ENCODE data around the gene RAPGEF4.
A peak's percentile ranks its signal among the peaks of the same experiment; 100 is the strongest.

The RAPGEF4 gene

DNA sequence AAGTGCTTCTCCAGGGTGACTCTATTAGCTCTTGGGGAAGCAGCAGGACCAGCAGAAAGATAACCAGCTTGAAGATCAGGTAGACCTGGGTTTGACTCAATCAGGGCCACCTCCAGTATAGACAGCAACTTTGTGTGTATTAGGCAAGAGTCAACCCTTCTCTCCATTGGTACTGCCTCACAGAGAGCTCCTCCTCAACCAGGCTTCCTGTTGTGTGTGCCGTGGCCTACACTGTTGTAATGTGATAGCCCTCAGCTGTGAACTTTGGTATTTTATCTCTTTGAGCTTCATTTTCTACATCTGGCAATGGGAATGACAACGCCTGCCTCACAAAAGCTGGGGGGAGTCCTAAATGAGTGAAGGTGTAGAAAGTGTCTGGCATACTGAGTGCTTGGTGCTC lies 323.0 kb downstream of the RAPGEF4 start:
- H3K36me3 Mint-ChIP-seq (ENCODE audit: low read depth): no peaks in the 10 kb centered on the region
- intact Hi-C loops (cut with micrococcal nuclease): no loop called here
- H3K9me3 Mint-ChIP-seq: no peaks in the 10 kb centered on the region
- no peak overlapping the region for H3K4me3 Mint-ChIP-seq
- peak overlapping the region; percentile 70 for H3K27ac Mint-ChIP-seq
- H3K4me1 Mint-ChIP-seq (ENCODE audit: low read depth): peaks cover 54% of the 10 kb centered on the region
- peaks cover 5% of the 10 kb centered on the region for H3K27me3 Mint-ChIP-seq

DNA sequence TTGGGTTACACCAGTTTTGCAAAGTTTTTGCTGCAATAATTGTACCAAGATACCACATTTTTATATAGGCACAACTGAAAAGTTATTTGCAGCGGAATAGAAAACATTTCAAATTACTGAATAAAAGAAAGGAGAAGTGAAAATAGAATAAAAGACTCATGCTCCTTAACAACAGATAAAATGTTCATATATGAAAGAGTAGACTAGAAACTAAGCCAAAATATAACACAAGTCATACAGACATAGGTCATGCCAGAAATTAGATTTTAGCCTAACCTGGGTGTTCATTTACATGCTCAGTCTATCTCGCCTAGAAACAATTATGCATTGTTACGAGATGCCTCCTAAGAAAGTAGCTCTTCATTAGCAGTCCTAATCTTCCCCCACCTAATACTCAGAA lies 323.6 kb downstream of the RAPGEF4 start:
- H3K4me1 Mint-ChIP-seq (ENCODE audit: low read depth): peaks cover 54% of the 10 kb centered on the region

DNA sequence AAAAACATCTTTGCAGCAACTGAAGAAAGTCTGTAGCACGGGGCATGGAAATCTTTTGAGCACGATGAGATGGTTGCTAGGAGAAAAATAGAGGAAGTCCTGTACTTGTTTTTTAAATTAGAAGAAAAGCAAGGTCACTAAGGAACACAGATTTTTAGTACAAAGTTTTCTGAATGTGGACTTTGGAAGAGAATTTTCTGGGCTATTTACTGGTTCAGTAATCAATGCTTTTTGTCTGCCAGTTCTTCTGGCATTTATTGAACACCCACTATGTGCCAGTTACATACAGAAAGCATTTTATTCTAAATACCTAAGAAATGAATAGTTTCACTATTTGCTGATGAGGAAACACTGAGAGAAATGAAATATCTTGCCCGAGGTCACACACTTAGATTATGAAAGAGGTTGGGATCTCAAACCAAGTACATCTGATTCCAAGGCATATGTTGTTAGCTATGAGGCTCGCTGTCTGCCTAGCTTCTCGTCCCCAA lies 324.4 kb downstream of the RAPGEF4 start:
- Mint-ChIP-seq H3K4me1 (ENCODE audit: low read depth) (peaks cover 54% of the 10 kb centered on the region), H3K27ac (peak overlapping the region; percentile 70), H3K4me3 (peak overlapping the region; percentile 13), H3K27me3 (peaks cover 5% of the 10 kb centered on the region), H3K36me3 (ENCODE audit: low read depth) (no peaks in the 10 kb centered on the region), H3K9me3 (no peaks in the 10 kb centered on the region)
- intact Hi-C loops (cut with micrococcal nuclease): no loop called here

More for the DNA sequence above, 323.6 kb downstream of the RAPGEF4 start:
- Mint-ChIP-seq H3K27me3 (peaks cover 5% of the 10 kb centered on the region), H3K4me3 (no peak overlapping the region), H3K27ac (peak overlapping the region; percentile 70), H3K9me3 (no peaks in the 10 kb centered on the region), H3K36me3 (ENCODE audit: low read depth) (no peaks in the 10 kb centered on the region)
- intact Hi-C loops (cut with micrococcal nuclease): no loop called here

DNA sequence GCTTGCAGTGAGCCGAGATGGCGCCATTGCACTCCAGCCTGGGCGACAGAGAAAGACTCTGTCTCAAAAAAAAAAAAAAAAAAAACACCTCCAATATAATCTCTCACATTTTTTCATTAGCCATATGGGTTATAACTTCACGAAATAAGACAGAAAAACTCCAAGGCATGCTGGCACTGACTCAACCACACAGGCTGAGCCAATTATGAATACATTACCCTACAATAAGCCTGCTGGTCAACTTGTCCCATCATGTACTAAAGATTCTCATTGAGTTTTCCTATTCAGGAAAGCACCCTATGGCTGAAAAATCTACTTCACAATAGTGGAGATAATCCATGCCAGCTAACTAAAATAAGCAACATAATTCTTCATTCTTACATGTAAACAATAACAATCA lies 327.2 kb downstream of the RAPGEF4 start:
- H3K4me1 Mint-ChIP-seq (ENCODE audit: low read depth): peaks cover 29% of the 10 kb centered on the region
- no peak overlapping the region for H3K4me3 Mint-ChIP-seq

DNA sequence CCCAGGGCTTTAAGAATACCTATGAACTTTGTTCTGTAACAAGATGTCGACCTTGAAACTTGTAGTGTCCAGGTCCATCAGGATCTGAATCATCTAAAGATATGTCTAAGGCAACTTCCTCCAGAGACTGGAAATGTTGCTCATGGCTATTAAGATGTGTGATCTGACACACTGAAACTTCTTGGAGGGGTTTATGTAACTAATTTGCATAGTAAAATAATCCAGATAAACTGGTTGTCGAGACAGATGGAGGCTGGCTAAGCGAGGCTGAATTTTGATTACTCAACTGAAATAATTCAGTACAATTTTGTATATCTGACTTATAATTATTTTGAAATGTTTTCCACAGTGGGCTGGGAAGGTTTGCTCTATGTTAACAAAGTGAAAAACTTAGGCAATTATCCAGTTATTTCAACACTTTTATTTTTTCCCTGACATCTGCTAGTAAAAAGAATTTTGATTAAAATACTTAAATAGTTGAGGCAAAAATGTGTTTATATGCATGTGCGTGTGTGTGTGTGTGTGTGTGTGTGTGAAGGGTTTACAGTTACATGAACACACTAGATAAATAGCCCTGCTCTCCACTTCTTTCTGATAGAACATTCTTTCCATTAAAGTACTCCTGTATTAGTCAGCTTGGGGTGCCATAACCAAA lies 328.6 kb downstream of the RAPGEF4 start:
- intact Hi-C loops (cut with micrococcal nuclease): no loop called here
- H3K4me3 Mint-ChIP-seq: no peak overlapping the region

More for the DNA sequence above, 327.2 kb downstream of the RAPGEF4 start:
- Mint-ChIP-seq H3K36me3 (ENCODE audit: low read depth) (no peaks in the 10 kb centered on the region), H3K27me3 (no peaks in the 10 kb centered on the region), H3K9me3 (no peaks in the 10 kb centered on the region), H3K27ac (no peak overlapping the region)
- intact Hi-C loops (cut with micrococcal nuclease): no loop called here

DNA sequence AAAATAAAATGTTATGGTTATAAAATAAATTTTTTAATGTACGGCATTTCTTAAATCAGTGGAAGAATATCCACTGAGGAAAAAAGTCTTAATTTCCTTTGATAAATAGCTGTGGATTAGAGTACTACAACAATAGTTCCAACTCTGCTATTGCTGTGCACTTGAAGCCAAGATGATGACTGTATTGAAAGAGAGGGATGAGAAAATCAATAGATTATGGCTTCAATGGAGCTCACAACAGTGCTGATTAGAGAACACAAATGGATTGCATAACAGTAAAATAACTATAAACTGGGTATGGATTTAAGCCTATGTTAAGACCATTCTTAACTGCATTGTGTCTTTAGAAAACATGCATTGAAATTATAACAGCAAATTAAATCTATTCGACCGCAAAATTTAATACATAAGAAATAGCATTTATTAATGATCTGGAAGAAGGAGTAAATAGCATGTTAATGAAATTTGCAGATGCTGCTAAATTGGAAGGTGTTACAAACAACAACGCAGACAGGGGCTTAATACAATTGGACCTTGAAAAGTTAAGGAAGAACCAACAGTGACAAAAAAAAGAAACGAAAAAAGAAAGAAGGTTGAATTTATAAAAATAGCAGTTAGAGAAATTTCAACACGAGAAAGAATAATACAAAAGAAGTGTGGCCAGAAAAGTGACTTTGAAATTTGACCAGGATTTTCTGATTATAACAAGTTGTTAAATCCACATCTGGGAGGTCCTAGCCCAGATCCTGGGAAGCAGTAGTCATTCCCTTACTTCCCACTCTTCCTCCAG lies 331.4 kb downstream of the RAPGEF4 start:
- no peaks in the 10 kb centered on the region for H3K36me3 Mint-ChIP-seq (ENCODE audit: low read depth)
- no peaks in the 10 kb centered on the region for H3K9me3 Mint-ChIP-seq
- intact Hi-C loops (cut with micrococcal nuclease): no loop called here
- no peak overlapping the region for H3K4me3 Mint-ChIP-seq
- no peak overlapping the region for H3K27ac Mint-ChIP-seq
- peaks cover 6% of the 10 kb centered on the region for H3K27me3 Mint-ChIP-seq
- H3K4me1 Mint-ChIP-seq (ENCODE audit: low read depth): no peaks in the 10 kb centered on the region

More for the DNA sequence above, 328.6 kb downstream of the RAPGEF4 start:
- no peak overlapping the region for H3K27ac Mint-ChIP-seq
- H3K36me3 Mint-ChIP-seq (ENCODE audit: low read depth): no peaks in the 10 kb centered on the region
- no peaks in the 10 kb centered on the region for H3K9me3 Mint-ChIP-seq
- peaks cover 15% of the 10 kb centered on the region for H3K4me1 Mint-ChIP-seq (ENCODE audit: low read depth)
- H3K27me3 Mint-ChIP-seq: no peaks in the 10 kb centered on the region

DNA sequence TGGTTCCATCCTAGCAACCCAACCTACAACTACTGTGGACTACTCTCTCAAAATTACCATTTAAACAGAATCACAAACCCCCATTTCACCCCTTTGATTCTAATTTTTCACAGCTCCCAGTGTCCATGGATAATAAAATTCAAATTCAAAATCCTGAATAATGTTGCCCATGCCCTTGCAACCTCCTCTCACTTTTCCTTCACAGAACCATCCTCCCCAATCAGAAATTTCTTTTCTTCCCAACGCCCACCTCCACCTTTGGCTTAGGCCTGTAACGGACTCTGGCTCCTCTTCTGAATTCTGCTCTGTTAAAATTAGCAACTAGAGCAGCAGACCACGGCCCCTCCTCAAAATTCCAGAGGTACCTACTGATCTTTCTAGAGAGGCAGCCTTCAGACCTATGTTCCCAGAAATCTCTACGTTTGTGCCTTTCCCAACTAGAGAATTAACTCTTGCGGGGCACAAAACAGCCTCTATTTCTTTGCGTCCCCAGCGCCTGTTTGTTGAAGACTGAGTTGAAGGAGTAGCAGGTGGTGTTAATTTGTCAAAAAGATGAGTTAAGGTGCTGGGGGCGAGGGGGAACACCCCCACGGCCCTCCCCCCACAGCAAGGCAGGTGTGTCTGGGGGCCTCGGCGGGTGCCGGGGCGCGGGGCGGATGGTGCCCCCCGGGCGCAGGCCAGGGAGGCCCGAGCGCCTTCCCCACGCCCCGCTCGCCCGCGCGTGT lies 339.6 kb downstream of the RAPGEF4 start:
- intact Hi-C loops (cut with micrococcal nuclease): loop anchor here (5.0 kb wide), 2 partner anchors 33 to 137 kb away; no protein-coding TSS in a partner anchor
- peaks cover 7% of the 10 kb centered on the region for H3K27me3 Mint-ChIP-seq
- H3K27ac Mint-ChIP-seq: peak overlapping the region; percentile 90
- H3K36me3 Mint-ChIP-seq (ENCODE audit: low read depth): peaks cover 8% of the 10 kb centered on the region
- H3K9me3 Mint-ChIP-seq: no peaks in the 10 kb centered on the region
- H3K4me3 Mint-ChIP-seq: peak overlapping the region; percentile 86
- H3K4me1 Mint-ChIP-seq (ENCODE audit: low read depth): peaks cover 24% of the 10 kb centered on the region

DNA sequence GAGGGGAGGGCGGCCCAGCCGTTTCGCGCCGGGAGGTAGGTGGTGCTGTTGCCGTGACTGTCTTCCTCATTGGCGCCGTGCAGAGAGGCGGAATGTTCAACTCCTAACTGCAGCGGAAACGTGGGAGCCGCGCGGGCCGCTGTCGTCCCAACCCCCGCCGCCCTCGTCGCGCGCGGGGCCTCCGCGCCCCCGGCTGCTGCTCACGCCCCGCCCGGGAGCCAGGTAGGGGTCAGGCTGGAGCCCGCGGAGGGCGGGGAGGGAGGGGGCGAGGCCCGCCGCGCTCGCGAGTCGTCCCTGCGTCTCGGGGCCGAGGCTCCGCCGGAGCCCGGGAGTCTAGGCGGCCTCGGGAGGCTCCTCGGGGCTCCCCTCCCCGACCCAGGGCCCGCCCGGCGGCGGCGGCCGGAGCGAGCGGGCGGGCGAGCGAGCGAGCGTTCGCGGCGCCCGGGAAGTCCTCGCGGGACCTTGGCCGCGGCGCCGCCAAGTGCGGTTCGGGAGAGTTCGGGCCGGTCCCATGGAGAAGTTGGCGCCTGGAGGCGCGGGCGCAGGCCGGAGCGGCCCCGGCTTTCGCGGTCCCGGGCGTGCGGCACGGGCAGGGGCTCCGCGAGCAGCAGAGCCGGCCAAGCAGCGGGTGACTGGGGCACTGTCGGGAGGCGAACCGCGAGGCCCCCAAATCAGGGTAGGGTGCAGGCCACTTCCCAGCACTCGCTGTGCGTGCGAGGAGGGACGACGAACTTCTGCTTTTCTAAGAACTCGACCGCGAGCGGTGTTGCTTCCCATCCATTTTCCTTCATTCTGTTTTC lies 340.3 kb downstream of the RAPGEF4 start, which contains the start of gene MAP3K20:
MAP3K20 (plus strand) TSS at position 66 of the 800 bp plus-strand sequence. CDS start 15,186 bp downstream, outside the sequence.
- intact Hi-C loops (cut with micrococcal nuclease): loop anchor here (5.0 kb wide), 2 partner anchors 34 to 136 kb away; no protein-coding TSS in a partner anchor
- Mint-ChIP-seq H3K4me3 (peak within 1 kb of the TSS; percentile 86), H3K4me1 (ENCODE audit: low read depth) (peaks cover 24% of the 10 kb centered on the region), H3K9me3 (no peaks in the 10 kb centered on the region), H3K36me3 (ENCODE audit: low read depth) (peaks cover 8% of the 10 kb centered on the region), H3K27me3 (peaks cover 4% of the 10 kb centered on the region), H3K27ac (peak within 1 kb of the TSS; percentile 90)

DNA sequence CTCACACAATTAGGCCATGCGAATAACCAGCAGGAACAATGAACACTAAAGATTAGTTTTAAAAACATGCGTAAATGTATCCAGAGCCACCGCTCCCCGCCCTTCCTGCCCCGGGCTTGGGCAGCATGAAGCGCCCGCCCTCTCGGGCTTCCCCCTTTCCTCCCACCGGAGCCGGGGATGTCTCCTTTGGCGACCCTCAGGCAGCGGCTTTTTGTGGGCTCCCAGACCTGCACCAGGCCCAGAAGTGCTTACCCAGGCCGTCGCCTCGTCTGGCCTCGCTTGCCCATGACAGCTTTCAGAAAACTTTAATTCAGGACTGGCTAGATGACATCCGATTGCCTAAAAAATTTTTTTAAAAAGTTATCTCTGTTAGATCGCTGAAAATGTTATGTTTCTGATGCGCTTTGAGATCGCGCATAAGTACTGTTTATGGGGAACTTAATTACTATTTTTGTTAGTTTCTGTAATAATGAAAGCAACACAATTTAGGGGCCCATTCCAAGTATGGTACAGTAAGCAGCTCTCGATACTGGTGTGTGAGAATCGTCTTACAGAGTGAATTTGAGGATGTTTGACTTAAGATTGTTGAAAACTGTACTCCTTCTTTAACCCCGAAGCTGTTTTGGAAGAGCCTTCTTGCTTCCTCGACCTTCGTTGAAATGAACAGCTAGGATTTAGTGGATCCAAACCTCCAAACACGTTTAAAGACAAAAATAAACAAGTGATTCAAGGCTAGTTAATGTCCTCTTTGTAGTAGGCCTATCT lies 341.1 kb downstream of the RAPGEF4 start:
- Mint-ChIP-seq H3K27me3 (peaks cover 4% of the 10 kb centered on the region), H3K27ac (peak overlapping the region; percentile 90), H3K4me3 (peak overlapping the region; percentile 86), H3K9me3 (no peaks in the 10 kb centered on the region), H3K36me3 (ENCODE audit: low read depth) (peaks cover 14% of the 10 kb centered on the region), H3K4me1 (ENCODE audit: low read depth) (peaks cover 24% of the 10 kb centered on the region)
- intact Hi-C loops (cut with micrococcal nuclease): loop anchor here (5.0 kb wide), 2 partner anchors 34 to 136 kb away; no protein-coding TSS in a partner anchor

DNA sequence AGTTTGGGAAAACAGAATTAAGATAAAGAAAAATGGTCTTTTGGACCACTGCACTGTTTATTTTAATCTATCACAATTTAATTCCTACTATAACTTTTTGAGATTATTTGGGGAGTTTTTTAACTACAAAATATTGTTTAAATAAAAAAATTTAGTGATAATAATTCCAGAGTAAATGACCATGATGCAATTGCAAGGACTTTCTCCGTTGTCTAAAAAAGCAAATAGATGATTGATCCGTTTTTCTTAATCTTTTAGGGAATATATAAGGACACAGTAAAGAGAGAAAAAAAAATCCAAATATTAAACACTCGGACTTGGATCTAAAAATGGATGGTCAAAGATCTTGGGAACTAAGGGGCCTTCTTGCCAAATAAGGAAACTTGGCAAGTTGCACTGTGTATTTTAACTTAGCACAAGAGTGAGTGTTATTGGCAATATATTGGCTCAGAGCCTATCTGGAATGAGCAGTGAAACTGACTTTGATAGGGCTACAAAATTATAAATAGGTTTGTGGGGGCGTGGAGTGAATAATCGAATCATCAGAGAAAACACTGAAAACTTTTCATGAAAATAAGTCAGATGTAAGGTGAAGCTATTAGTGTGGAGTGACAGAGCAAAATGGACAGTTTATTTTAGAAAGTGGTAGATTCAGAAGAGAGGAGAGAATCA lies 342.0 kb downstream of the RAPGEF4 start:
- Mint-ChIP-seq H3K27me3 (peaks cover 4% of the 10 kb centered on the region), H3K9me3 (no peaks in the 10 kb centered on the region), H3K36me3 (ENCODE audit: low read depth) (peaks cover 23% of the 10 kb centered on the region), H3K4me3 (peak overlapping the region; percentile 86), H3K4me1 (ENCODE audit: low read depth) (peaks cover 31% of the 10 kb centered on the region), H3K27ac (peak overlapping the region; percentile 50)
- intact Hi-C loops (cut with micrococcal nuclease): loop anchor here (5.0 kb wide), 2 partner anchors 35 to 135 kb away; no protein-coding TSS in a partner anchor

DNA sequence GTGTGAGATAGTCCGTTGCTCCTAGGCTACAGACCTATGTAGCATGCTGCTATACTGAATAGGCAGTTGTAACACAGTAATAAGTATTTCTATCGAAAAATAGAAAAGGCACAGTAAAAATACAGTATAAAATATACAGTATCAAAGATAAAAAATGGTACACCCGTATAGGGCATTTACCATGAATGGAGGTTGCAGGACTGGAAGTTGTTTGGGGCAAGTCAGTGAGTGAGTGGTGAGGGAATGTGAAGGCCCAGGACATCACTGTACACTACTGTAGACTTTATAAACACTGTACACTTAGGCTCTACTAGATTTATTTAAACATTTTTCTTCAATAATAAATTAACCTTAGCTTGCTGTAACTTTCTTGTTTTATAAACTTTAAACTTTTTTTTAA lies 343.5 kb downstream of the RAPGEF4 start:
- intact Hi-C loops (cut with micrococcal nuclease): loop anchor here (5.0 kb wide), 2 partner anchors 37 to 133 kb away; no protein-coding TSS in a partner anchor
- Mint-ChIP-seq H3K36me3 (ENCODE audit: low read depth) (peaks cover 26% of the 10 kb centered on the region), H3K27ac (no peak overlapping the region), H3K9me3 (no peaks in the 10 kb centered on the region), H3K27me3 (peaks cover 4% of the 10 kb centered on the region), H3K4me3 (no peak overlapping the region), H3K4me1 (ENCODE audit: low read depth) (peaks cover 33% of the 10 kb centered on the region)

Measured in dendritic cell treated with granulocyte-macrophage colony-stimulating factor and Interleukin-4, amounts not matched to agents 40 ng/mL and 50 ng/mL, for 4 days (primary cell).